BJ (cell line): ENCODE measurements around the gene KBTBD12. TPM values are rescaled to one million over a fixed set of nuclear protein-coding genes. Genes with fewer than 3 reads are reported as not detected.

Experiments used
- CTCF ChIA-PET: fragments of 350-600 bp; formaldehyde crosslinking; extraction: SDS; loops from one replicate; lab custom pipeline; 2021; ENCODE audit warnings: antibody characterized with exemption, inconsistent platforms; lab: Yijun Ruan, JAX
- POLR2A ChIA-PET: fragments of 300-600 bp; sonication (Branson Sonifier 250); formaldehyde crosslinking; extraction: SDS; loops from one replicate; lab custom pipeline; 2021; ENCODE audit warnings: antibody characterized with exemption; lab: Charles Lee
- DNase-seq: peaks from one replicate; pipeline ENCODE4 v3.0.0-alpha.2; 2011; ENCODE audit warnings: low read depth
- H3K27me3 ChIP-seq: 2 replicates; pipeline ENCODE4 v1.6.0; 2011; ENCODE audit warnings: low read length; ENCODE audit not compliant: control insufficient read depth, insufficient read depth
- H3K36me3 ChIP-seq: 2 replicates; pipeline ENCODE4 v1.5.1; 2011; ENCODE audit warnings: low read length; ENCODE audit not compliant: control insufficient read depth, insufficient read depth
- H3K4me3 ChIP-seq: 2 replicates; pipeline ENCODE4 v1.5.1; 2011; ENCODE audit warnings: low read depth, mild to moderate bottlenecking, control low read depth, low read length
- CTCF ChIP-seq: IDR thresholded peaks from 2 replicates; pipeline ENCODE4 v1.5.1; 2011; ENCODE audit warnings: low read depth, mild to moderate bottlenecking, control low read depth, inconsistent platforms, low read length, moderate library complexity; ENCODE audit not compliant: insufficient read depth
- polyA plus RNA-seq: library from polyadenylated mRNA; depleted of rRNA; stranded (reverse); fragments of >200 nt; gene quantifications from 2 replicates; pipeline ENCODE4 v1.2.3, GENCODE V29; 2011; rRNA removed
- small RNA-seq: library from RNA; depleted of rRNA; stranded (forward); fragments of <200 nt; gene quantifications from one replicate; pipeline ENCODE3, GENCODE V24; 2012; ENCODE audit warnings: low replicate concordance, low read depth; ENCODE audit not compliant: insufficient read length

Gene KBTBD12
- polyA plus RNA-seq, 1 experiment: not detected

GRCh38 chr3:128036119-128036518 lies 121.1 kb downstream of the KBTBD12 start:
- Histone ChIP-seq H3K27me3 (peaks cover 8% of the 10 kb centered on the region), H3K4me3 (no peak overlapping the region), H3K36me3 (no peaks in the 10 kb centered on the region)
- DNase-seq: no peak
- POLR2A ChIA-PET: no interaction called here
- no peak for TF ChIP-seq CTCF
- CTCF ChIA-PET: interaction anchor here (3.0 kb wide), 1 partner anchor 11 kb away, joined by 7 read pairs; no protein-coding TSS in a partner anchor

Small RNA genes within 50 kb of the gene (small RNA-seq; reads per million reads assigned to genes)
- gene RNA5SP139: not detected

Other genes with a start within 250 kb of the KBTBD12 start
- 20.7 and 46.5 TPM in 2 replicates for gene ABTB1, start 242.3 kb upstream of the KBTBD12 start, polyA plus RNA-seq
- gene MGLL, start 92.7 kb upstream of the KBTBD12 start, polyA plus RNA-seq: 67.1 and 108 TPM in 2 replicates
- gene SEC61A1, start 137.2 kb downstream of the KBTBD12 start, polyA plus RNA-seq: 458 and 510 TPM in 2 replicates
- gene RUVBL1, start 208.6 kb downstream of the KBTBD12 start, polyA plus RNA-seq: 63.7 and 67.6 TPM in 2 replicates
- gene EEFSEC, start 238.2 kb downstream of the KBTBD12 start, polyA plus RNA-seq: 10.9 and 16.3 TPM in 2 replicates